HepG2 (cell line): Measurements from ENCODE around the gene CEBPB. TPM values are rescaled to one million over a fixed set of nuclear protein-coding genes. Genes with fewer than 3 reads are reported as not detected.
A peak's percentile ranks its signal among the peaks of the same experiment; 100 is the strongest.

Experiments used
- ATAC-seq: fragments of 200-7000 bp; cut with Tn5 transposase; 3 replicates; pipeline ENCODE4 v1.9.1; 2020; ENCODE audit warnings: mild to moderate bottlenecking, moderate library complexity
- BruUV-seq: library from RNA; stranded (reverse); fragments of 400-500 nt; replicated peaks from 2 replicates; lab custom pipeline; 2021; lab: Mats Ljungman, UMichigan
- CTCF ChIA-PET: fragments of 300-600 bp; formaldehyde crosslinking; extraction: SDS; loops from one replicate; lab custom pipeline; 2021; ENCODE audit warnings: low total read pairs, inconsistent platforms, low intra/inter-chr PET ratio; lab: Yijun Ruan, JAX
- POLR2A ChIA-PET: fragments of 350-600 bp; sonication (Branson Sonifier 250); formaldehyde crosslinking; loops from one replicate; lab custom pipeline; 2020; ENCODE audit warnings: antibody characterized with exemption, inconsistent platforms; lab: Yijun Ruan, JAX
- DNase-seq: peaks from one replicate; pipeline ENCODE4 v3.0.0-alpha.2; 2015; ENCODE audit warnings: low spot score
- FAIRE-seq: peaks from 3 replicates; lab custom pipeline; 2011; peaks lifted over from hg19 to GRCh38; lab: Jason Lieb, UNC
- H2AFZ ChIP-seq: one replicate; pipeline ENCODE4 v1.6.1; 2011; ENCODE audit warnings: low read length, inconsistent platforms
- H3K27ac ChIP-seq: fragments of 300-600 bp; 3 replicates; pipeline ENCODE4 v1.8.0; 2011; ENCODE audit warnings: mixed run types, mild to moderate bottlenecking, mixed read lengths, low read length, inconsistent platforms; ENCODE audit not compliant: insufficient read depth; ENCODE audit errors: extremely low read length
- H3K27me3 ChIP-seq, 2 experiments: fragments of 200-600 bp in 1 of 2; 2 replicates in 1 of 2; 3 replicates in 1 of 2; pipeline versions ENCODE4 v1.6.0 to v1.8.0; 2011; ENCODE audit warnings: low read length in 2 of 2, mild to moderate bottlenecking in 2 of 2, moderate library complexity in 2 of 2, inconsistent platforms in 1 of 2; ENCODE audit not compliant: insufficient read depth in 2 of 2, control insufficient read depth in 1 of 2
- H3K36me3 ChIP-seq, 2 experiments: fragments of 200-600 bp in 1 of 2; replicated peaks in 1 of 2; 2 replicates in 1 of 2; 3 replicates in 1 of 2; pipeline versions ENCODE4 v1.5.1 to v1.8.0; 2011; ENCODE audit warnings: low read length in 2 of 2, inconsistent platforms in 1 of 2; ENCODE audit not compliant: insufficient read depth in 2 of 2, control insufficient read depth in 1 of 2
- H3K4me1 ChIP-seq: 2 replicates; pipeline ENCODE4 v1.5.1; 2012; ENCODE audit warnings: low read length, inconsistent platforms; ENCODE audit not compliant: insufficient read depth
- H3K4me2 ChIP-seq: 2 replicates; pipeline ENCODE4 v1.6.0; 2011; ENCODE audit warnings: low read depth, low read length, inconsistent platforms
- H3K4me3 ChIP-seq, 3 experiments: fragments of 200-600 bp in 1 of 3; sonication (generic), shearing (Covaris generic) in 1 of 3; replicated peaks in 1 of 3; 2 replicates each; pipeline ENCODE4 v1.5.1; 2011 to 2016; ENCODE audit warnings: low read length in 3 of 3, inconsistent platforms in 2 of 3, low read depth in 2 of 3, mild to moderate bottlenecking in 2 of 3, control low read depth in 1 of 3, mixed read lengths in 1 of 3; ENCODE audit not compliant: insufficient read depth in 1 of 3
- H3K79me2 ChIP-seq: one replicate; pipeline ENCODE4 v1.6.1; 2011; ENCODE audit warnings: low read length, inconsistent platforms; ENCODE audit not compliant: insufficient read depth
- H3K9ac ChIP-seq: 2 replicates; pipeline ENCODE4 v1.6.0; 2011; ENCODE audit warnings: mild to moderate bottlenecking, low read depth, low read length, inconsistent platforms; ENCODE audit not compliant: insufficient read depth
- H3K9me3 ChIP-seq: 2 replicates; pipeline ENCODE4 v1.5.1; 2012; ENCODE audit warnings: mild to moderate bottlenecking, low read length
- H4K20me1 ChIP-seq: 2 replicates; pipeline ENCODE4 v1.6.0; 2011; ENCODE audit warnings: inconsistent platforms, mild to moderate bottlenecking, low read length, moderate library complexity; ENCODE audit not compliant: insufficient read depth
- HDAC2 ChIP-seq: sonication (generic); formaldehyde crosslinking; IDR thresholded peaks from 2 replicates; pipeline ENCODE4 v1.4.0; 2020; ENCODE audit warnings: missing genetic modification reagents
- IKZF5 ChIP-seq: IDR thresholded peaks from 2 replicates; pipeline ENCODE4 v1.6.1; 2018; ENCODE audit warnings: missing genetic modification reagents, mild to moderate bottlenecking, missing compliant biosample characterization
- JDP2 ChIP-seq: sonication (generic); formaldehyde crosslinking; IDR thresholded peaks from 2 replicates; pipeline ENCODE4 v1.8.1; 2022; ENCODE audit warnings: missing genetic modification reagents, borderline replicate concordance
- LCORL ChIP-seq, 2 experiments: fragments of 450-650 bp in 1 of 2; sonication (generic) in 1 of 2; formaldehyde crosslinking in 1 of 2; IDR thresholded peaks; 2 replicates each; pipeline versions ENCODE4 v1.5.0 to v1.6.1; 2017 to 2020; ENCODE audit warnings: antibody characterized with exemption in 1 of 2, missing genetic modification reagents in 1 of 2
- POLR2G ChIP-seq: fragments of 200-400 bp; formaldehyde crosslinking; IDR thresholded peaks from 2 replicates; pipeline ENCODE4 v1.6.1; 2018; ENCODE audit warnings: mild to moderate bottlenecking, low read depth, low read length, moderate library complexity
- ZBTB21 ChIP-seq: sonication (generic); formaldehyde crosslinking; IDR thresholded peaks from 2 replicates; pipeline ENCODE4 v1.4.0; 2020; ENCODE audit warnings: missing genetic modification reagents
- ZBTB34 ChIP-seq: sonication (generic); formaldehyde crosslinking; IDR thresholded peaks from 2 replicates; pipeline ENCODE4 v1.8.0; 2022; ENCODE audit warnings: mild to moderate bottlenecking, missing genetic modification reagents
- ZFX ChIP-seq: sonication (generic); formaldehyde crosslinking; IDR thresholded peaks from 2 replicates; pipeline ENCODE4 v1.4.0; 2020; ENCODE audit warnings: mild to moderate bottlenecking, low read depth, missing genetic modification reagents, moderate library complexity
- ZIK1 ChIP-seq: sonication (generic); formaldehyde crosslinking; IDR thresholded peaks from 2 replicates; pipeline ENCODE4 v1.5.0; 2020; ENCODE audit warnings: mild to moderate bottlenecking, low read depth, missing genetic modification reagents, borderline replicate concordance
- ZNF33A ChIP-seq: sonication (generic); formaldehyde crosslinking; IDR thresholded peaks from 2 replicates; pipeline ENCODE4 v1.5.1; 2020; ENCODE audit warnings: missing genetic modification reagents, mild to moderate bottlenecking, moderate library complexity, borderline replicate concordance
- ZNF768 ChIP-seq: sonication (generic); formaldehyde crosslinking; IDR thresholded peaks from 2 replicates; pipeline ENCODE4 v1.4.0; 2020; ENCODE audit warnings: missing genetic modification reagents
- WGBS: methylation state at CpG from one replicate; pipeline ENCODE4 v1.1.6; 2017; ENCODE audit warnings: low lambda C conversion rate; 5-methylcytosine and 5-hydroxymethylcytosine counted together
- in situ Hi-C: cut with HindIII; loops from 2 replicates; pipeline ENCODE4 v1.10.0; 2017; ENCODE audit warnings: low pct_unique_long_range_greater_than_20kb; ENCODE audit not compliant: extremely low pct_ligation_motif_present
- intact Hi-C: fragments of 100-400 bp; cut with micrococcal nuclease; formaldehyde crosslinking; loops from one replicate; pipeline ENCODE4 v1.10.0; 2022; ENCODE audit not compliant: unreplicated experiment
- polyA plus RNA-seq, 8 experiments: library from polyadenylated mRNA; depleted of rRNA in 3 of 8; stranded (reverse) in 7 of 8; unstranded in 1 of 8; fragments of >200 nt; fragmentation: Illumina TruSeq in 4 of 8; extraction: Trizol in 4 of 8; gene quantifications; 2 replicates each; pipeline versions ENCODE4 v1.2.1 to v1.2.3, GENCODE V29; 2011 to 2016; ENCODE audit warnings: low read depth in 4 of 8, missing spikeins in 1 of 8, mixed read lengths in 1 of 8; ENCODE audit not compliant: insufficient read depth in 1 of 8
- total RNA-seq, 5 experiments: library from RNA; depleted of rRNA; stranded (reverse); fragments of >200 nt; fragmentation: Illumina TruSeq; extraction: Trizol; gene quantifications; 2 replicates each; pipeline ENCODE4 v1.2.3, GENCODE V29; 2016; ENCODE audit warnings: low read depth in 1 of 5
- TF ChIP-seq, protein P1 (sequence below): sonication (generic); formaldehyde crosslinking; IDR thresholded peaks from 2 replicates; pipeline ENCODE4 v1.8.0; 2022; ENCODE audit warnings: low read depth, missing genetic modification reagents
- TF ChIP-seq, protein P2 (sequence below): sonication (generic); formaldehyde crosslinking; IDR thresholded peaks from 2 replicates; pipeline ENCODE4 v1.4.0; 2020; ENCODE audit warnings: missing genetic modification reagents, low read depth, mild to moderate bottlenecking, borderline replicate concordance

The CEBPB gene
- total and polyA plus RNA-seq, 2 of the 13 experiments (the other 11 are each of a cell fraction or from before 2014, with no cell fraction given) = 18.5 to 28.2 TPM

DNA sequence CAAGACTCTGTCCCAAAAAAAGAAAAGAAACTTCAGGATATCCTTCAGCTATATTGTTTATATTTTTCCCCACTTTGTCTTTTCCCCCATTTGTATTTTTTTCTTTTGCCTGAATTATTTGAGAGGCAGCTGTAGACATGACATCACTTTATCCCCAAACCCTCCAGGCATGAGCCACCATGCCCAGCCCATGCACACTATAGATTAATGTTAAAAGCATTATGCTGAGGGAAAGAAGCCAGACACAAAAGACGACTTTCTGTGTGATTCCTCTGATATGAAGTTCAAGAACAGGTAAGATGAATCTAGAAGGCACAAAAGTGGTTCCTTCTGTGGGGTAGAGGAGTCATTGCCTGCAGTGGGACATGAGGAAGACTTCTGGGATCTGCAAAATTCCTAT lies 16.4 kb downstream of the CEBPB start:
- in situ Hi-C loops = no loop called here
- Histone ChIP-seq H3K27me3 (peaks cover 7 to 21% of the 10 kb centered on the region in 2 experiments; a peak in 4 of 5 replicates), H3K4me2 (no peak overlapping the region), H3K9ac (no peak overlapping the region), H4K20me1 (no peaks in the 10 kb centered on the region), H3K4me1 (peaks cover 30% of the 10 kb centered on the region), H3K79me2 (no peaks in the 10 kb centered on the region), H2AFZ (no peak overlapping the region), H3K4me3 (no peak overlapping the region), H3K36me3 (no peaks in the 10 kb centered on the region), H3K9me3 (no peaks in the 10 kb centered on the region), H3K27ac (no peak overlapping the region)
- TF ChIP-seq JDP2 (CRISPR knock-in tag) (no peak), ZBTB34 (CRISPR knock-in tag) (no peak), ZBTB21 (no peak)
- WGBS = 0% methylated on average over 1 of the region's 1 CpG
- no peak for ATAC-seq
- no peak for FAIRE-seq
- BruUV-seq = no TSS peak
- DNase-seq = no peak
- ChIA-PET CTCF (no interaction called here), POLR2A (no interaction called here)
- intact Hi-C loops = no loop called here

- ATAC-seq = peak; percentile 68
- Histone ChIP-seq H3K4me1 (peaks cover 30% of the 10 kb centered on the region), H4K20me1 (no peaks in the 10 kb centered on the region), H3K36me3 (no peaks in the 10 kb centered on the region), H3K4me2 (peak overlapping the region; percentile 2; the same call in 1 of the 2 replicates), H3K27me3 (peaks cover 7 to 30% of the 10 kb centered on the region in 2 experiments; a peak in 4 of 5 replicates), H3K9me3 (no peaks in the 10 kb centered on the region), H3K4me3 (no peak overlapping the region), H3K27ac (no peak overlapping the region), H3K9ac (no peak overlapping the region), H2AFZ (no peak overlapping the region), H3K79me2 (no peaks in the 10 kb centered on the region)
- WGBS = 3% methylated on average over 5 of the region's 7 CpGs
- no peak for DNase-seq
- ChIA-PET POLR2A (interaction anchor here (0.7 to 1.4 kb wide), 4 partner anchors 9 to 101 kb away, joined by 3 to 9 read pairs (median 3); no protein-coding TSS in a partner anchor), CTCF (no interaction called here)
- FAIRE-seq = no peak
- in situ Hi-C loops (no loop called here), intact Hi-C loops (no loop called here)
- BruUV-seq = no TSS peak
- TF ChIP-seq ZIK1 (0 out of 2 replicates have a peak, but pooled peaks have one; percentile 31), IKZF5 (no peak), ZFX (CRISPR knock-in tag) (0 out of 2 replicates have a peak, but pooled peaks have one; percentile 13), POLR2G (no peak), LCORL (IDR thresholded peaks at IDR 0.05) (no peak), LCORL (CRISPR knock-in tag; IDR thresholded peaks at IDR 0.05) (no peak), HDAC2 (CRISPR knock-in tag) (0 out of 2 replicates have a peak, but pooled peaks have one; percentile 23), ZNF33A (no peak), ZNF768 (CRISPR knock-in tag) (peak; percentile 94)
- TF ChIP-seq, protein P1, sequence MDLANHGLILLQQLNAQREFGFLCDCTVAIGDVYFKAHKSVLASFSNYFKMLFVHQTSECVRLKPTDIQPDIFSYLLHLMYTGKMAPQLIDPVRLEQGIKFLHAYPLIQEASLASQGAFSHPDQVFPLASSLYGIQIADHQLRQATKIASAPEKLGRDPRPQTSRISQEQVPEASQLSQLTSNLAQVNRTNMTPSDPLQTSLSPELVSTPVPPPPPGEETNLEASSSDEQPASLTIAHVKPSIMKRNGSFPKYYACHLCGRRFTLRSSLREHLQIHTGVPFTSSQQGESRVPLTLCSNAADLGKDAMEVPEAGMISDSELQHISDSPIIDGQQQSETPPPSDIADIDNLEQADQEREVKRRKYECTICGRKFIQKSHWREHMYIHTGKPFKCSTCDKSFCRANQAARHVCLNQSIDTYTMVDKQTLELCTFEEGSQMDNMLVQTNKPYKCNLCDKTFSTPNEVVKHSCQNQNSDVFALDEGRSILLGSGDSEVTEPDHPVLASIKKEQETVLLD (CRISPR knock-in tag) = no peak
- TF ChIP-seq, protein P2, sequence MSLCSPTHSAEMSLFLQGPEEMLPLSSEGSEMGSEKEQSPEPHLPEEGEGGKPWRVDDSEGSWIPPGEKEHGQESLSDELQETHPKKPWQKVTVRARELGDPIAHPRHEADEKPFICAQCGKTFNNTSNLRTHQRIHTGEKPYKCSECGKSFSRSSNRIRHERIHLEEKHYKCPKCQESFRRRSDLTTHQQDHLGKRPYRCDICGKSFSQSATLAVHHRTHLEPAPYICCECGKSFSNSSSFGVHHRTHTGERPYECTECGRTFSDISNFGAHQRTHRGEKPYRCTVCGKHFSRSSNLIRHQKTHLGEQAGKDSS (CRISPR knock-in tag) = peak; percentile 97
These were observed 17.5 kb downstream of the CEBPB start for GRCh38 chr20:50208085-50208491.
